B cell (primary cell): ENCODE data around the gene FOXN3.

Experiments
- EZH2 ChIP-seq: IDR thresholded peaks from 2 replicates; pipeline ENCODE4 v1.6.1; 2012; ENCODE audit warnings: borderline replicate concordance, low read depth, mild to moderate bottlenecking, moderate library complexity, low read length; ENCODE audit not compliant: insufficient read depth, poor library complexity, severe bottlenecking
- TF ChIP-seq, protein P1 (sequence below): fragments of 200-600 bp; IDR thresholded peaks from one replicate; pipeline ENCODE4 v1.8.0; 2022; ENCODE audit warnings: antibody characterized with exemption, mild to moderate bottlenecking

DNA sequence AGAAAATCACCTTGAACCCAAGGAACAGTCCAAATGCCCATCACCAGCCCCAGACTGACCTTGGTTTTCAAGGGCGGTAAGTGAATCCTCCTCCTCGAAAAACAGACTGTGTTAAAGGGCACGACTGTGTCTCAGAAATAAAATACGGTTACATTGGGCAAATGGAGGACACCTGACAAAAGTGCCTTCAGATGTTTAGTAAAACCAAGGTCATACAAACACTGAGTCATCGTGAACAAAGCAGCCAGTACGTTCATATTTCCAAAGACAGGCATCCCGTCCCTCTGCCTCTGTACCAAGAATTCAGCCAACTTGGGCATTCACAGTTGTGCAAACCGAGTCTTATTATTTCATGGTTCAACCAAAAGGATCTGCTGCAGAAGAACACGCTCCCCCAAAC is 25.9 kb downstream of the FOXN3 start:
- TF ChIP-seq, protein P1, sequence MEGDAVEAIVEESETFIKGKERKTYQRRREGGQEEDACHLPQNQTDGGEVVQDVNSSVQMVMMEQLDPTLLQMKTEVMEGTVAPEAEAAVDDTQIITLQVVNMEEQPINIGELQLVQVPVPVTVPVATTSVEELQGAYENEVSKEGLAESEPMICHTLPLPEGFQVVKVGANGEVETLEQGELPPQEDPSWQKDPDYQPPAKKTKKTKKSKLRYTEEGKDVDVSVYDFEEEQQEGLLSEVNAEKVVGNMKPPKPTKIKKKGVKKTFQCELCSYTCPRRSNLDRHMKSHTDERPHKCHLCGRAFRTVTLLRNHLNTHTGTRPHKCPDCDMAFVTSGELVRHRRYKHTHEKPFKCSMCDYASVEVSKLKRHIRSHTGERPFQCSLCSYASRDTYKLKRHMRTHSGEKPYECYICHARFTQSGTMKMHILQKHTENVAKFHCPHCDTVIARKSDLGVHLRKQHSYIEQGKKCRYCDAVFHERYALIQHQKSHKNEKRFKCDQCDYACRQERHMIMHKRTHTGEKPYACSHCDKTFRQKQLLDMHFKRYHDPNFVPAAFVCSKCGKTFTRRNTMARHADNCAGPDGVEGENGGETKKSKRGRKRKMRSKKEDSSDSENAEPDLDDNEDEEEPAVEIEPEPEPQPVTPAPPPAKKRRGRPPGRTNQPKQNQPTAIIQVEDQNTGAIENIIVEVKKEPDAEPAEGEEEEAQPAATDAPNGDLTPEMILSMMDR = no peak
- TF ChIP-seq EZH2 = no peak
